GM21529 (cell line): Measurements from ENCODE around the gene CLCN7.
A peak's percentile ranks its signal among the peaks of the same experiment; 100 is the strongest.

Experiments used
- ATAC-seq: cut with Tn5 transposase; IDR thresholded peaks from one replicate; pipeline ENCODE4 v1.9.1; 2021; ENCODE audit not compliant: unreplicated experiment

The CLCN7 gene

DNA sequence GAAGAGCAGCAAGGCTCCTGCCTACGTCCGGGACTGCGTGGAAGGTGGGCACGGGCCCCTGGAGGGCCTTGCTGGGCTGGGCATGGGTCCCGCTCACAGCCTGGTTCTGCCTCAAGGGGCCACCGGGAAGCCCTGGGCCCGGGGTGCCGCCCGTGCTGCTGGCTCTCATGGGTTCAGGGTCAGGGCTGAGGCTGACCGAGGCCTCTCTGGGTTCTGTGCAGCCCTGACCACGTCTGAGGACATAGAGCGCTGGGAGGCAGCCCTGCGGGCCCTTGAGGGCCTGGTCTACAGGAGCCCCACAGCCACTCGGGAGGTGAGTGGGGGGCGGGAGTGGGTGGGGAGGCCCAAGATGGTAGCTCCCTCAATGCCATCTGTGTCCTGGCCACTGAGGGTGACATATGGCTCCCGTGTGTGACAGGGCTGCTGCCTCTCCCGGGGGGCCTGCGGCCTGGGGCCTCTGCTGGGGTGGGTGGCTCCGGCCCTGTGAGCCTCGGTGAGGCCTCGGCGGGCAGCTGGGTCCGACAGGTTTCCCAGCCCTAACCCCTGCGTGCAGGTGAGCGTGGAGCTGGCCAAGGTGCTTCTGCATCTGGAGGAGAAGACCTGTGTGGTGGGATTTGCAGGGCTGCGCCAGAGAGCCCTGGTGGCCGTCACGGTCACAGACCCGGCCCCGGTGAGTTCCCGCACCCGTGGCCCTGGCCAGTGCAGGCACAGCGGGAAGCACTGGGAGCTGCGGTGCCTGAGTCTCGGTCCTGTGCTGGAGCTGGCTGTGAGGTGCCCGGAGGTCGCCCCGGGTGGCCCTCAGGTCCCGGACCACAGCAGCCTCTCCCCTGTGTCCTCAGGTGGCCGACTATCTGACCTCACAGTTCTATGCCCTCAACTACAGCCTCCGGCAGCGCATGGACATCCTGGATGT, 27.5 kb upstream of the CLCN7 start:
- no peak for ATAC-seq

DNA sequence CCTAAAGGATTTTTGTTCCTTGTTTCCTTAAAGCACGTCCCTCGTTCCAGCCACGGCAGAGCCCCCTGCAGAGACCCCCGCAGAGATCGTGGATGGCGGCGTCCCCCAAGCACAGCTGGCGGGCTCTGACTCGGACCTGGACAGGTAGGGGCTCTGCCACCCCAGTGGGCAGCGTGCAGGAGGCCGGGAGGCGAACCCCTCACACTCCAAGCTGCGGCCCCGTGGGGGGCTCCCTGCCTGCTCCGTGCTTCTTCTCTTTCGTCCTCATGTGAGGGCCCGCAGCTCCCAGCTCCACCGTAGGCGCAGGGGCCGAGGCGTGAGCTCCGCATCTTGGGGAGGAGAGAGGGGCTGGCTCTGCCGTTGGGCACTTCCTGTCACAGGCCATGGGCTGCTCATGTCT, 26.8 kb upstream of the CLCN7 start:
- ATAC-seq, result no peak

GRCh38 chr16:1500465-1501150, 25.8 kb upstream of the CLCN7 start:
- ATAC-seq, result no peak

GRCh38 chr16:1499756-1500464, 25.1 kb upstream of the CLCN7 start:
- ATAC-seq, result no peak

GRCh38 chr16:1498899-1499676, 24.3 kb upstream of the CLCN7 start:
- no peak for ATAC-seq

- no peak for ATAC-seq
Observed at GRCh38 chr16:1497014-1497598, 22.3 kb upstream of the CLCN7 start.

DNA sequence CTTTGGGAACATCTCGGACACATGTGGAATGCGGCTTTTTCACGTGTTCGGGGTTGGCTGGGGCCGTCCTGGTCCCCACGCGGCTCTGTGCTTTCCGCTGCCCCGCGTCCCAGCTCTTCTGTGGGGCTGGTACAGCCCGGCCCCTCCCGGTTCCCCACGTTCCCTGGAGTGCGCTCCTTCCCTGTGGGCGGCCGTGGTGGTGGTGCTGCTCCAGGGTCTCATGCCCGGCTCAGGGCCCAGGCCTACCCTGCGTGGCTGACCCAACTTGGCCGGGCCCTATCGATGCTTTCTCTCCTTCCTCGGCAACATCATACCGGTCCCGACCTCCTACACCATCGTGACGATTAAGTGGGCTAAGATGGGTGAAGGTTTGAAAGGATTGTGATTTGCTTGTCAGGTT, 21.6 kb upstream of the CLCN7 start:
- ATAC-seq, result no peak

GRCh38 chr16:1495889-1496262, 21.0 kb upstream of the CLCN7 start:
- no peak for ATAC-seq

DNA sequence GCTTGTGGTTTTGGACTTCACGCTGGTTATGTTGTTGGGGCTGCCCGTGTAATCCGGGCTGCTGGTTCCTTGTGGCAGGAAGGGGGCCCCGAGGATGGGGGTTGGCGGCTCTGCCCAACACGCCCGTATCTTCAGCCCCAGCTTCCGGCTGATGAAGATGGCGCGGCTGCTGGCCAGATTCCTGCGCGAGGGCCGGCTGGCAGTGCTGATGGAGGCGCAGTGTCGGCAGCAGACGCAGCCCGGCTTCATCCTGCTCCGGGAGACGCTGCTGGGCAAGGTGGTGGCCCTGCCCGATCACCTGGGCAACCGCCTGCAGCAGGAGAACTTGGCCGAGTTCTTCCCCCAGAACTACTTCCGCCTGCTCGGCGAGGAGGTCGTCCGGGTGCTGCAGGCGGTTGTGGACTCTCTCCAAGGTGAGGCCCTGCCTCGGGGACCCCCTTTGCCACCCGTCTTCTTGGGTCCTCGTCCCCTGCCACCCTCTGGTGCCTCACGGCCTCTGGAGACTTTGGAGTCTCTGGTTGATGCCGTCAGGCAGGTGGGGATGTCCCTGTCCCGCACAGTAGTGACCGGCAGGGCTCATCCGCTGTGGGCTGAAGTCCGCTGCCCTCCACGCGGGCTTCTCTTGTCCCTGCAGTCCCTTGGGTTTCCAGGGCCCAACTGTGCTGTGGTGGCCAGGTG, 20.5 kb upstream of the CLCN7 start:
- no peak for ATAC-seq

DNA sequence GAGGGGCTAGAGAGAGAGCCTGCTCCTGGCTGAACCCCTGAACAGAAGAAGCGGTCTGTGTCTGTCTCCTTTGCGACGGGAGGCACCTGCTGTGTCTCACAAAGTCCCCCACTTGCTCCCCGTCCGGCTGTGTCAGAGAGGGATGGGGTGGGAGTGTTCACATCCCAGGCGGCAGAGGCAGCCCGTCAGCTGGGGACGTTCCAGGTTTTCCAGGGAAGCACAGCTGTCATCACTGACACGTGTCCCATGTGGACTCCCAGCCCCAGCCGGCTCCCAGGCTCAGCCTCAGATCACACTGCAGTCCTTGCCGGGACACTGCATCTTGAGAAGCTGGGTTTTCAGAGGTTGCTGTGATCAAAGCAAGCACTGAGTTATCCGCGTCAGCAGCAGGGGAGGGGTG, 19.9 kb upstream of the CLCN7 start:
- ATAC-seq, result no peak

DNA sequence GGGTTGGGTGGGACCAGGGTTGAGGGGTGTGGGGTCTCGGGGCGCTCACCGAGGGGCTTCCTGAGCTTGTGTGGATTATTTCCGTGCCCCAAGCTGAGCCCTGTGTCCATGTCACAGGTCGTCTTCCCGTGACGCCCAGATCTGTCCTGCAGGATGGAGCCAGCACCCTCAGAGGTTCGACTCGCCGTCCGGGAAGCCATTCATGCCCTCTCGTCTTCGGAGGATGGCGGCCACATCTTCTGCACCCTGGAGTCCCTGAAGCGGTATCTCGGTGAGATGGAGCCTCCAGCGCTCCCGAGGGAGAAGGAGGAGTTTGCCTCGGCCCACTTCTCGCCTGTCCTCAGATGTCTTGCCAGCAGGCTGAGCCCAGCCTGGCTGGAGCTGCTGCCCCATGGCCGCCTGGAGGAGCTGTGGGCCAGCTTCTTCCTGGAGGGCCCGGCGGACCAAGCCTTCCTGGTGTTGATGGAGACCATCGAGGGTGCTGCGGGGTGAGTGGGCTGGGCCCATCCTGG, 19.4 kb upstream of the CLCN7 start:
- no peak for ATAC-seq

DNA sequence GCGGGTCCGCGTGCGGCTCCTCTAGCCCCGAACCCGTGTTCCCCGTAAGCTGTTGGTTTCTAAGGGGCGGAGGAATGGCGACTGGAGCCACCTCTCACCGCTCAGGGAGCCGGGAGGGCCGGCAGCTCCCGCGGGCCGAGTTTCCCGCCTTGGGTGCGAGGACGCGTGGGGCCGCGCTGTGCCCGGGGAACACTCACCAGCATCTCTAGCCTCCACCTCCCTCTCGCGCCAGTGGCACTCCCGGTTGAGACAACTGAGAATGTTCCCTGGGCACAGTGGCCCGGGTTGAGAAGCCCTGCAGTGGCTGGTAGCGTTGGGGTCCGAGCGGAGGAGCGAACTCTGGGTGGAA, 18.9 kb upstream of the CLCN7 start:
- ATAC-seq, result peak; percentile 15

DNA sequence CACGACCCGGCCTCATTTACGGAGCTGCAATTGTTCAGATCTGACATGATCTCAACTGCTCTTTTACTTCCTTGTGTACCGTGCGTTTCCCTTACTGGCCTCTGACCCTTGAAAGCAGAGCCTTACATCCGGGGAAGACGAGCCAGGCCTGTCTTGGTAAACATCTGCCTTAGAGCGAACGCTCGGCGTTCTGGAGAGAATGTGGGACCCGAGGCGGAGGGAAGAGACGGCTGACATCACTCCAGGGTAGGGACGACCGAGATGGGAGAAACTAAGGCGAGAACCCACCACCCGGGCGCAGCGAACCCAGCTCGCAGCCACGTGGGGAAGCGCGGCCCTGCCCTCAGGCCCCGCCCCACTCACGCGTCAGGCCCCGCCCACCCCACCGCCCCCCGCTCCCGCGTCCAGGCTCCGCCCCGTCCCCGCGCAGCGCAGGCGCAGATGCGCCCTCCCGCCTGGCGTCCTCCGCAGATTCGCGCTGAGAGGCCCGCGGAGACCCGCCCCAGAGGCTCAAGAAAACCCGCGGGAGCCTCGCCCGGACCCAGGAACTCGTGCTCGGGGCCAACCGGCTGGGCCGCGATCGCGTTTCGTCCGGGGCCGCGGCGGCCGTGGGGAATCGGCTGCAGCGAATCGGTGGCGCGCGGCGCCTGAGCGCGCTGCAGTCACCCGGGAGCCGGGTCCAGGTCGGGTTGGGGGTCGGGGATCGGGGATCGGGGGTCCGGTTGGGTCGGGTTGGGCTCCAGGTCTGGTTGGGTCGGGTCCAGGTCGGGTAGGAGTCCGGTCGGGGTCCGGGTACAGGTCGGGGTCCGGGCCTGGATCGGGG, 18.3 kb upstream of the CLCN7 start, which contains the start of gene TELO2:
TSS of gene TELO2 (plus strand) at position 438 of the 823 bp plus-strand sequence. CDS start 922 bp downstream, outside the sequence.
- ATAC-seq, result peak; percentile 66

DNA sequence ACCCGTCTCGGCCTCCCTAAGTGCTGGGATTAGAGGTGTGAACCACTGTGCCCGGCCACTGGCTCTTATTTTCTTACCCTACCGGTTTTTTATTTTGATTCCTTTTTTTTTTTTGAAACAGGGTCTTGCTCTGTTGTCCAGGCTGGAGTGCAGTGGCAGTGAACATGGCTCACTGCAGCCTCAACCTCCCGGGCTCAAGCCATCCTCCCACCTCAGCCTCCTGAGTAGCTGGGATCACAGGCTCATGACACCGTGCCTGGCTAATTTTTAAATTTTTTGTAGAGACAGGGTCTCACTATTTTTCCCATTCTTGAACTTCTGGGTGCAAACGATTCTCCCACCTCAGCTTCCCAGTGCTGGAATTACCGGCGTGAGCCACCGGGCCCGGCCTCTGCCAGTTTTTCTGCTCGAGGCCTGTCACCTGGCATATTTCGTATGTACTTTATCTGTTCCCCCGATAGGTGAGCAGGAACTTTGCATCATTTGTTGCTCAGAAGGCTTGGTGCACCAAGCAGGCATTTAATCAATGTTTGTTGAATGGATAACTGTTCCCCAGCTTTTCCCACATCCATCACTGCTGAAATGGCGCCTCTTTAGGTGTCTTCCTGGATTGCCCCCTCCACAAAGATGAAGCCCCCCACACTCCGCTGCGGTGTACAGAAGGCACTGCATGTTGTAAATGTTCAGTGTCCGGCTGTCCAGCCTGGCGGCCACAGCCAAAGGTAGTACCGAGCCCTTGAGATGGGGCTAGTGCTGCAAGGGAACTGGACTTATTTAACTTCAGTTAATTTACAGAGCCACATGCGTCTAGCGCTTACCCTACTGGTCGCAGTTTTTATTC, 17.5 kb upstream of the CLCN7 start:
- no peak for ATAC-seq

- ATAC-seq, result no peak
Observed at GRCh38 chr16:1491327-1491726, 16.5 kb upstream of the CLCN7 start.

DNA sequence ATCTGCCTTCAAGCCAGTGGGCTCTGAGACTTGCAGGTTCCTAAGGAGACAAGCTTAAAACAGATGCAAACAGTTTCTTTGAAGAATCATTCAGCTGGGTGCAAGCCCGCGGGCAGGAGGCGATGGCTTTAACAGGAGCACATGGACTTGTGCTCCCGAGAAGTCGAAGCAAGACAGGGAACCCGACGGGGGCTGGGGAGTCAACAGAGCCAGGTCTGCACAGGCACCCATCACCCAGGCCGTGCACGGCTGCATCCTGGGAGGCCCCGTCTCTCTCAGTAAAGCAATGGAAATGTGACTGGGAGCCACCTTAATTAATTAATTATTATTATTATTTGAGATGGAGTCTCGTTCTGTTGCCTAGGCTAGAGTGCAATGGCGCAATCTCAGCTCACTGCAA, 14.2 kb upstream of the CLCN7 start:
- no peak for ATAC-seq

GRCh38 chr16:1488619-1489018, 13.8 kb upstream of the CLCN7 start, which contains the start of gene PTX4:
TSS of gene PTX4 (minus strand) at chr16:1488944. CDS start at chr16:1488909, 35 bp downstream.
- no peak for ATAC-seq

GRCh38 chr16:1488054-1488601, 13.3 kb upstream of the CLCN7 start:
- no peak for ATAC-seq
